RWPE2 (cell line): Measurements from ENCODE around the gene BMP7.
A peak's percentile ranks its signal among the peaks of the same experiment; 100 is the strongest.

Experiments used
- ATAC-seq: fragments of 200-7000 bp; cut with Tn5 transposase; 3 replicates; pipeline ENCODE4 v1.9.1; 2021; ENCODE audit warnings: low read depth
- DNase-seq: peaks from one replicate; pipeline ENCODE4 v3.0.0-alpha.2; 2020; ENCODE audit warnings: low spot score
- H3K27ac ChIP-seq: fragments of 450-650 bp; 2 replicates; pipeline ENCODE4 v1.5.1; 2017; ENCODE audit warnings: mild to moderate bottlenecking; ENCODE audit not compliant: poor library complexity, severe bottlenecking
- H3K27me3 ChIP-seq: fragments of 250-450 bp; sonication (Bioruptor Pico); 2 replicates; pipeline ENCODE4 v1.5.1; 2021; ENCODE audit warnings: mild to moderate bottlenecking, moderate library complexity; ENCODE audit not compliant: insufficient read depth, poor library complexity, severe bottlenecking
- H3K36me3 ChIP-seq: fragments of 250-450 bp; sonication (Bioruptor Pico); 2 replicates; pipeline ENCODE4 v1.5.1; 2020; ENCODE audit warnings: low read depth, mild to moderate bottlenecking, moderate library complexity
- H3K4me1 ChIP-seq: fragments of 250-450 bp; sonication (Bioruptor Pico); 2 replicates; pipeline ENCODE4 v1.5.1; 2021; ENCODE audit warnings: mild to moderate bottlenecking, moderate library complexity; ENCODE audit not compliant: insufficient read depth, poor library complexity, severe bottlenecking
- H3K4me3 ChIP-seq: fragments of 250-450 bp; sonication (Bioruptor Pico); 2 replicates; pipeline ENCODE4 v1.5.1; 2021; ENCODE audit warnings: mild to moderate bottlenecking, moderate library complexity; ENCODE audit not compliant: severe bottlenecking
- H3K9me3 ChIP-seq: fragments of 250-450 bp; sonication (Bioruptor Pico); 2 replicates; pipeline ENCODE4 v1.5.1; 2021; ENCODE audit warnings: mild to moderate bottlenecking, moderate library complexity; ENCODE audit not compliant: severe bottlenecking
- TF ChIP-seq, protein P1 (sequence below): fragments of 450-650 bp; IDR thresholded peaks from one replicate; pipeline ENCODE4 v1.5.1; 2017; ENCODE audit warnings: mild to moderate bottlenecking, moderate library complexity; ENCODE audit not compliant: poor library complexity, severe bottlenecking

The BMP7 gene

DNA sequence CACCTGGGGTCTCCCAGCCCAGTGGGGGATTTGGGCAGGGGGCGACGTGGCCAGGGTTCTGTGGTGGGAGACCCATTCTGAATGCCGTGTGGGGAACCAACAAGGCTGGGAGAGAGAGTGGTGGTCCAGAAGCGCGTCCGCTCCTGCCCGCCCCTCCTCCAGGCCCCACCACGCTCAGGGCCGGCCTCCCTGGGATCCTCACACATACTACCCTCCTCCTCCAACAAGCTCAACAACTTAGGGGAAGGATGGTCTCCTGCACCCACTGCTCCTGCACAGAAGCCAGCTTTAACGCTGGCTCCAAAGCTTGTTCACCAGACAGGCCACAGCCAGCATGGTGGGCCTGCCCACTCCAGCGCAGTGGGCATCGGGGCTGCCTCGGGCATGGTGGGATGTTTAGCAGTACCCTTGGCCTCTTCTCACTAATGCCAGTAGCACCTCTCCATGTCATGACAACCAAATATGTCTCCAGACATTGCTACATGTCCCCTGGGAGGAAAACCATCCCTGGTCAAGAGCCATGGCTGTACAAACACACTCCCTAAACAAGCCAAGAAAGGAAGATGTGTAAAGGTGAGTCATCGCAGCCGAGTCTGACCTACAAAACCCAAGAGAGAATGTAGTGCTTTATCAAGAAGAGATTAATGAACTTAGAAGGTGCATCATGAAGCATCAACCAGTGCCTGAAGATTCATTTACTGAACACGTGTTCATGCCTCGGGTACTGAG is 75.7 kb downstream of the BMP7 start:
- TF ChIP-seq, protein P1, sequence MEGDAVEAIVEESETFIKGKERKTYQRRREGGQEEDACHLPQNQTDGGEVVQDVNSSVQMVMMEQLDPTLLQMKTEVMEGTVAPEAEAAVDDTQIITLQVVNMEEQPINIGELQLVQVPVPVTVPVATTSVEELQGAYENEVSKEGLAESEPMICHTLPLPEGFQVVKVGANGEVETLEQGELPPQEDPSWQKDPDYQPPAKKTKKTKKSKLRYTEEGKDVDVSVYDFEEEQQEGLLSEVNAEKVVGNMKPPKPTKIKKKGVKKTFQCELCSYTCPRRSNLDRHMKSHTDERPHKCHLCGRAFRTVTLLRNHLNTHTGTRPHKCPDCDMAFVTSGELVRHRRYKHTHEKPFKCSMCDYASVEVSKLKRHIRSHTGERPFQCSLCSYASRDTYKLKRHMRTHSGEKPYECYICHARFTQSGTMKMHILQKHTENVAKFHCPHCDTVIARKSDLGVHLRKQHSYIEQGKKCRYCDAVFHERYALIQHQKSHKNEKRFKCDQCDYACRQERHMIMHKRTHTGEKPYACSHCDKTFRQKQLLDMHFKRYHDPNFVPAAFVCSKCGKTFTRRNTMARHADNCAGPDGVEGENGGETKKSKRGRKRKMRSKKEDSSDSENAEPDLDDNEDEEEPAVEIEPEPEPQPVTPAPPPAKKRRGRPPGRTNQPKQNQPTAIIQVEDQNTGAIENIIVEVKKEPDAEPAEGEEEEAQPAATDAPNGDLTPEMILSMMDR = no peak
- Histone ChIP-seq H3K36me3 (no peaks in the 10 kb centered on the region), H3K4me1 (peaks cover 3% of the 10 kb centered on the region), H3K4me3 (no peak overlapping the region), H3K27me3 (no peaks in the 10 kb centered on the region), H3K27ac (no peak overlapping the region), H3K9me3 (no peaks in the 10 kb centered on the region)
- no peak for DNase-seq
- peak; percentile 72 for ATAC-seq

DNA sequence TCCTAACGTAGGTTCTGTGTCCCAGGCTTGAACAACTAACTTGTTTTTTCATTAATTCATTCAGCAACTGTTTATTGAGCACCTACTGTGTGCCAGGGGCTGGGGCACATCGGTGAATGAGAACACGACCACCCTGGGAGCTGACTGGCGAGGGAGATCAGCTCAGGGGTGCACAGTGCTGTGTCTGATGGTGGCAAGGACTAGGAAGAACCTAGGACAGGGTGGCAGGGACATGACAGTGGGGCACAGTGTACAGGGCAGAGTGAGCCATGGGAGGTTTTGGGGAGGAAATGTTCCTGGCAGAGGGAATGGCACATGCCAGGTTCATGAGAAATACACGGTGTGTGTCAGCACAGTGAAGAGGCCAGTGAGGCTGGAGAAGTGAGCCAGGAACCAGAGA is 76.7 kb downstream of the BMP7 start:
- DNase-seq (no peak), ATAC-seq (peak; percentile 14; the same call in 1 of the 3 replicates)
- H3K27ac ChIP-seq = no peak overlapping the region
- H3K4me1 ChIP-seq = no peaks in the 10 kb centered on the region
- H3K4me3 ChIP-seq = no peak overlapping the region
- H3K36me3 ChIP-seq = no peaks in the 10 kb centered on the region
- no peaks in the 10 kb centered on the region for H3K27me3 ChIP-seq
- TF ChIP-seq, protein P1 = no peak
- no peaks in the 10 kb centered on the region for H3K9me3 ChIP-seq

DNA sequence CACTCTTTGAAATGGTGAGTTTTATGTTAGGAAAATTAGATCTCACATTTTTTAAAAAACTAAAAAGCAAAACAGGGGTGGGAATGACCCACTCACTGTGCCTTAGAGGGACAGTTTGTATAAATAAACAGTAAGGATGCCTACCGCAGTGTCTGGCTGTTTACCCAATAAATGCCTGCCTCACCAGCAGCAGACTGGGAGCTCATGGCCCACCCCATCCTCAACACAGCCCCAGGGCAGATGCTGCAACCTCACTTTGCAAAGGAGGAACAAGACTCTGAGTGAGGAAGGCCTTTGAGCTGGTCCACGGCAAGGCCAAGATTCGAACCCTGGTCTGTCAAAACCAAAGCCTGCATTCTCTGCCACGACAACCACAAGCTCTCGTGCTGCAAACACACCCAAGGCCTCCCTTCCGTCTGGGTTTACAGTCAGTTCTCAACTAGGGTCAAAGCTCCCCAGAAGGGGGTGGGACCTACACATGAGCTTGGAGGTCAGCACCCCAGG is 77.8 kb downstream of the BMP7 start:
- no peak for ATAC-seq

DNA sequence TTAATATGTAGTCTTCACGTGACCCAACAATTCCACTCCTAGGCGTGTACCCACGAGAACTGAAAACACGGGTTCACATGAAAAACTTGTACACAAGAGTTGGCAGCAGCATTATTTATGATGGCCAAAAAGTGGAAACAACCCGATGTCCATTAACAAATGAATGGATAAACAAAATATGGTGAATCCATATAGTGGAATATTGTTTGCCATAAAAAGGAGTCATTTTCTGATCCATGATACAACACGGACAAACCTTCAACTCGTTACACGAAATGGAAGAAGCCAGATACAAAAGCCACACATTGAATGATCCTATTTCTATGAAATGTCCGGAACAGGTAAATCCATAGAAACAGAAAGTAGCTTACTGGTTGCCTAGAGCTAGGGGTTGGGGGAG is 78.4 kb downstream of the BMP7 start:
- H3K4me1 ChIP-seq = no peaks in the 10 kb centered on the region
- H3K27me3 ChIP-seq = no peaks in the 10 kb centered on the region
- H3K4me3 ChIP-seq = no peak overlapping the region
- DNase-seq (no peak), ATAC-seq (no peak)
- TF ChIP-seq, protein P1 = no peak
- H3K36me3 ChIP-seq = no peaks in the 10 kb centered on the region
- H3K9me3 ChIP-seq = no peaks in the 10 kb centered on the region
- H3K27ac ChIP-seq = no peak overlapping the region

More for the DNA sequence above, 77.8 kb downstream of the BMP7 start:
- H3K27me3 ChIP-seq = no peaks in the 10 kb centered on the region
- H3K27ac ChIP-seq = no peak overlapping the region
- no peak overlapping the region for H3K4me3 ChIP-seq
- no peaks in the 10 kb centered on the region for H3K9me3 ChIP-seq
- H3K36me3 ChIP-seq = no peaks in the 10 kb centered on the region
- TF ChIP-seq, protein P1 = no peak
- no peaks in the 10 kb centered on the region for H3K4me1 ChIP-seq
- DNase-seq = no peak

DNA sequence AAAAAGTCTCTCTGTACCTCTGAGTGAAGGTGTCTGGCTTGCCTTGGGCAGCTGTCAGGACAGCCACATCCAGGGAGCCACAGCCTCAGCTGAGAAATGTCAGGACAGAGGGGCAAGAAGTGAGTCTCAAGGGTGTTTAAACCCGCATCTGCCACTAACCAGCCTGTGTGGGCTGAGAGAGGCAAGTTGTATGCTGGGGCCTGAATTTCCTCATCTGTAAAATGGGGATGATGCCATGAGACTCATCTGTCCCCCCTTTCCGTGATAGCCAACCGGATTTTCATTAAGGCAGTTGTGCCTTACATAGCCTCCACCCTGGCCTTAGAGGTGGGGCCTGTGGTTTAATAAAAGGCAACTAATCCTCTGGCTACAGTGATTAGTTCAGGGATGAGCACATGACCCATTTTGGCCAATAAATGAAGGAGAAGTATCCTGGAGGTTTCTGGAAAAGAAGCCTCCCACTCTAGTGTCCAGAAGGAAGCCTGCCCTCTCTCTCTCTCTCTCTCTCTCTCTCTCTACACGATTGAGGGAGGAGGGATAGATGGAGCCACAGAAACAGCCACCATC is 79.3 kb downstream of the BMP7 start:
- Histone ChIP-seq H3K4me1 (no peaks in the 10 kb centered on the region), H3K27ac (no peak overlapping the region), H3K4me3 (no peak overlapping the region), H3K27me3 (no peaks in the 10 kb centered on the region), H3K9me3 (no peaks in the 10 kb centered on the region), H3K36me3 (no peaks in the 10 kb centered on the region)
- TF ChIP-seq, protein P1 = no peak
- DNase-seq = no peak
- 0 out of 3 replicates have a peak, but pooled peaks have one; percentile 11 for ATAC-seq
